ENCODE results near the gene COPE.
"Not testable (repeated sequence)": the region's sequence is repeated elsewhere in the genome, so short reads cannot be mapped to it uniquely, and the experiment has no call there.

Gene COPE

GRCh38 chr19:18955042-18955441 lies 35.9 kb upstream of the COPE start:
- DNase-seq (ENCODE audit: low spot score): no peak
- in situ Hi-C loops (cut with MboI; ENCODE audit: low pct_unique_long_range_greater_than_20kb, low sequenced_read_pairs, unreplicated experiment): no loop called here
- TF ChIP-seq, protein P1, sequence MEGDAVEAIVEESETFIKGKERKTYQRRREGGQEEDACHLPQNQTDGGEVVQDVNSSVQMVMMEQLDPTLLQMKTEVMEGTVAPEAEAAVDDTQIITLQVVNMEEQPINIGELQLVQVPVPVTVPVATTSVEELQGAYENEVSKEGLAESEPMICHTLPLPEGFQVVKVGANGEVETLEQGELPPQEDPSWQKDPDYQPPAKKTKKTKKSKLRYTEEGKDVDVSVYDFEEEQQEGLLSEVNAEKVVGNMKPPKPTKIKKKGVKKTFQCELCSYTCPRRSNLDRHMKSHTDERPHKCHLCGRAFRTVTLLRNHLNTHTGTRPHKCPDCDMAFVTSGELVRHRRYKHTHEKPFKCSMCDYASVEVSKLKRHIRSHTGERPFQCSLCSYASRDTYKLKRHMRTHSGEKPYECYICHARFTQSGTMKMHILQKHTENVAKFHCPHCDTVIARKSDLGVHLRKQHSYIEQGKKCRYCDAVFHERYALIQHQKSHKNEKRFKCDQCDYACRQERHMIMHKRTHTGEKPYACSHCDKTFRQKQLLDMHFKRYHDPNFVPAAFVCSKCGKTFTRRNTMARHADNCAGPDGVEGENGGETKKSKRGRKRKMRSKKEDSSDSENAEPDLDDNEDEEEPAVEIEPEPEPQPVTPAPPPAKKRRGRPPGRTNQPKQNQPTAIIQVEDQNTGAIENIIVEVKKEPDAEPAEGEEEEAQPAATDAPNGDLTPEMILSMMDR (IDR thresholded peaks at IDR 0.05; ENCODE audit: extremely low read depth, insufficient read depth, missing control alignments): no peak

DNA sequence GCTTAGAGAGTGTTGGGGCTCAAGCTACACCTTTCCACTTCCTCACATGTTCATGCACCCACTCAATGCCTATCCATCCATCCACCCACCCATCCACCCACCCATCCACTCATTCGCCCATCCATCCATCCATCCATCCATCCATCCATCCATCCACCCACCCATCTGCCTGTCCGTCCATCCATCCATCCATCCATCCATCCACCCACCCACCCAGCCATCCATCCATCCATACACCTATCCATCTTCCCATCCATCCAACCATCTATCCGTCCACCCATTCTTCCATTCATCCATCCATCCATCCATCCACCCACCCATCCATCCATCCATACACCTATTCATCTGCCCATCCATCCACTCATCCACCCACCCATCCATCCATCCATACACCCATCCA lies 34.9 kb upstream of the COPE start:
- TF ChIP-seq, protein P1 (IDR thresholded peaks at IDR 0.05; ENCODE audit: extremely low read depth, insufficient read depth, missing control alignments): no peak
- no peak for DNase-seq (ENCODE audit: low spot score)
- in situ Hi-C loops (cut with MboI; ENCODE audit: low pct_unique_long_range_greater_than_20kb, low sequenced_read_pairs, unreplicated experiment): no loop called here

DNA sequence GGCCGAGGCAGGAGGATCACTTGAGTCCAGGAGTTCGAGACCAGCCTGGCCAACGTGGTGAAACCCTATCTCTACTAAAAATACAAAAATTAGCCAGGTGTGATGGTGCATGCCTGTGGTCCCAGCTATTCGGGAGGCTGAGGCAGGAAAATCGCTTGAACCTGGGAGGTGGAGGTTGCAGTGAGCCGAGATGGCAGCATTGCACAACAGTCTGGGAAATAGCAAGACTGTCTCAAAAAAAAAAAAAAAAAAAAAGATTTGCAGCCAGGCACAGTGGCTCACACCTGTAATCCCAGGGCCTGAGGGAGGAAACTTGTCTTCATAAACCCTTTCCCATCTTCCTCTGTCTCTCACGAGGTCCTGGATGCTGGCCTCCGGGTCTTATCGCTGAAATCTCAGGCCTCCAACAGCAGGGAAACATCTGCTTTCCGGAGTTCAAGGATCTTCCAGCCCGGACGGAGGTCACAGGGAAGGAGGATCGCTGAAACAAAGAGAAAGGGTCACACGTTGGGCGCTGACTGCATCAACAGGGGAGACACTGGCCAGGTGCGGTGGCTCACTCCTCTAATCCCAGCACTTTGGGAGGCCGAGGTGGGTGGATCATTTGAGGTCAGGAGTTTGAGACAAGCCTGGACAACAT lies 33.3 kb upstream of the COPE start:
- DNase-seq (ENCODE audit: low spot score); in situ Hi-C loops (cut with MboI; ENCODE audit: low pct_unique_long_range_greater_than_20kb, low sequenced_read_pairs, unreplicated experiment): not testable (repeated sequence)

GRCh38 chr19:18951721-18952281 lies 32.6 kb upstream of the COPE start:
- TF ChIP-seq, protein P1 (IDR thresholded peaks at IDR 0.05; ENCODE audit: extremely low read depth, insufficient read depth, missing control alignments): no peak

DNA sequence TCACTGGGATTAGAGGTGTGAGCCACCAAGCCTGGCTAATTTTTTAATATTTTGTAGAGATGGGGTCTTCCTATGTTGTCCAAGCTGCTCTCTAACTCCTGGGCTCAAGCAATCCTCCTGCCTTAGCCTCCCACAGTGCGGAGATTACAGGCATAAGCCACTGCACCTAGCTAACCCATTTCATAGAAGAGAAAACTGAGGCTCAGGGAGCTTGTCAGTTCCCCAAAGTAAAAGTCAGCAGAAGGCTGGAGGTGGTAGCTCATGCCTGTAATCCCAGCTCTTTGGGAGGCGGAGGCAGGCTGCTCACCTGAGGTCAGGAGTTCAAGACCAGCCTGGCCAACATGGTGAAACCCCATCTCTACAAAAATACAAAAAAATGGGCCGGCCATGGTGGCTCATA lies 30.7 kb upstream of the COPE start:
- in situ Hi-C loops (cut with MboI; ENCODE audit: low pct_unique_long_range_greater_than_20kb, low sequenced_read_pairs, unreplicated experiment): no loop called here

More at GRCh38 chr19:18951721-18952281, 32.6 kb upstream of the COPE start:
- no peak for DNase-seq (ENCODE audit: low spot score)
- in situ Hi-C loops (cut with MboI; ENCODE audit: low pct_unique_long_range_greater_than_20kb, low sequenced_read_pairs, unreplicated experiment): no loop called here

DNA sequence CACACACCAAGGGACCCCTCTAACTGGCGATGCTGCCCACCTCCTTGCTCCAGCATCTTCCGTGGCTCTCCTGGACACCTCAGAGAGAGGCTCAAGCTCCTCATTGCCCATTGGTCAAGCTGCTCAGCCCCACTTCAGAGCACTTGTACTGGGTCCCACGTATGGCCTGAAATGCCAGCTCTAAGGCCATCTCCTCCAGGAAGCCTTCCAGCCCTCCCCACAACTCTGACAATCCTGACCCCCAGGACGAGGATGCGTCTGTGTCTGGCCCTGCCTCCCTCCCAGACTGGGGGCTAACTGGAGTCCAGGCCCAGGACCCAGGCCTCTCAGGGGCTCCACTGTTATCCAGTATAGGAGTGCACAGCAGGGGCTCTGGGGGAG lies 29.8 kb upstream of the COPE start:
- TF ChIP-seq, protein P1 (IDR thresholded peaks at IDR 0.05; ENCODE audit: extremely low read depth, insufficient read depth, missing control alignments): no peak

More for the DNA sequence above, 30.7 kb upstream of the COPE start:
- TF ChIP-seq, protein P1 (IDR thresholded peaks at IDR 0.05; ENCODE audit: extremely low read depth, insufficient read depth, missing control alignments): no peak
- DNase-seq (ENCODE audit: low spot score): no peak

DNA sequence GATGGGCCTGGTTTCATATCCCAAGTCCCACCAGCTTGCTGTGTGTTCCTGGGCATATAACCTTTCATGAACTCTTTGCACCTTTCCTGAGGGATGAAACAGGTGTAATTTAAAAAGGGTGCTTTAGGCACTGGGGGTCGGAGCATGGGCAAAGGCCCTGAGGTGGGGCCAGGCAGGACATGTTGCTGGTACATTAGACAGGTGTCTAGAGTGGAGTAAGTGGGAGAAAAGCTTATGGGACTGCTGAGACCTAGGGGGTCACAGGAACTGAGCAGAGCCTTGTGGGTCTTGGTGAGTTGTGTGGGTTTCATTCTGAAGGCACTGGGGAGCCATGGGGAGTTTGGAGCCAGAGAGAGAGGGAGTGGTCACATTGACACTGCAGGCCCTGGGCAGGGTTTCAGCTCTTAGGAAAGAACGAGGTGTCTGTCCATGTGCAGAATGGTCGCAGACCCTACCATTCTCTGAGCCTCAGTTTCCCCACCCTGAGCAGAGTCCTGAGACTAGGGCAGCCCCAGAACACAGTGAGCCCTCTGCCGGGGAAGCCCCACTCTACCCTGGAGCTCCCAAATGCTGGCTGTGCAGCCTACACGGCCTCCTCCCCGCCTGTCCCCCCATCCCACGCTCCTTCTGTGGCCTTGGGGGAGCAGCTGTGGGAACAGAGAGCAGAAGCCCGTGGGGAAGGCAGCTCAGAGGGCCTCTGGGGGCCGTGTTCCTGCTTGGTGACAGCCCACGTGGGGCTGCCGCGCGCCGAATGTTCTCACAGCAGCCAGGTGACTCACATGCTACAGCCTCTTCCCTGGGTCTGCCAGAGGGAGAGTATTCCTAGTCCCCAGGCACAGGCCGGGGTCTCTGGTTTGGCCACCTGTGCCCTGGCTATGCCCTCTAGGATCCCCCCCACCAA lies 29.1 kb upstream of the COPE start:
- TF ChIP-seq, protein P1 (IDR thresholded peaks at IDR 0.05; ENCODE audit: extremely low read depth, insufficient read depth, missing control alignments): no peak
- DNase-seq (ENCODE audit: low spot score): no peak
- in situ Hi-C loops (cut with MboI; ENCODE audit: low pct_unique_long_range_greater_than_20kb, low sequenced_read_pairs, unreplicated experiment): no loop called here

More for the DNA sequence above, 29.8 kb upstream of the COPE start:
- in situ Hi-C loops (cut with MboI; ENCODE audit: low pct_unique_long_range_greater_than_20kb, low sequenced_read_pairs, unreplicated experiment): no loop called here
- DNase-seq (ENCODE audit: low spot score): no peak
